Hepatic stellate cell (primary cell): ENCODE results near the gene CA9.
A peak's percentile ranks its signal among the peaks of the same experiment; 100 is the strongest.

Experiments
- DNase-seq: peaks from one replicate; pipeline ENCODE4 v3.0.0; 2011; ENCODE audit warnings: low spot score

Gene CA9

GRCh38 chr9:35717132-35717870 is 43.6 kb downstream of the CA9 start:
- DNase-seq = no peak

GRCh38 chr9:35718721-35719511 is 45.2 kb downstream of the CA9 start:
- no peak for DNase-seq

DNA sequence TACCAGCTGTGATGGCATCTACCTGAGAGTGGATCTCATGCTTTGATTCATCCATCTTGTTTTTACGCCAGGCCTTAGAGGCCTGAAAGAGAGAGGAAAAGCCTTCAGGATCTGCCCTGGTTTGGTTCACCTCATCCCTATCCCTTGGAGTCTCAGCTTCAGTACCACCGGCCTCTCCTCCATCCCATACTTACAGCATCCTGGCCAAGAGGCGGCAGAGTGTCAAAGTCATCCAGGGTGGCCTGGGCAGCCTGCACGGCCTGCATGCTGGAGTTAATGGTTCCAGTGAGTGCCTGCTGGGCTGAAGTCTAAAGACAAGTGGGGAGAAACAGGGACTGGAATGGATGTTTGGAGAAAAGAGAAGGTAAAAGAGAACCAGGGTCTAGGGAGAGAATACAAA is 45.8 kb downstream of the CA9 start:
- no peak for DNase-seq

- DNase-seq = no peak
These were observed 49.7 kb downstream of the CA9 start for GRCh38 chr9:35723426-35723825.

- DNase-seq = no peak
These were observed 50.2 kb downstream of the CA9 start for GRCh38 chr9:35723908-35724307.

GRCh38 chr9:35725362-35725761 is 51.6 kb downstream of the CA9 start:
- no peak for DNase-seq

DNA sequence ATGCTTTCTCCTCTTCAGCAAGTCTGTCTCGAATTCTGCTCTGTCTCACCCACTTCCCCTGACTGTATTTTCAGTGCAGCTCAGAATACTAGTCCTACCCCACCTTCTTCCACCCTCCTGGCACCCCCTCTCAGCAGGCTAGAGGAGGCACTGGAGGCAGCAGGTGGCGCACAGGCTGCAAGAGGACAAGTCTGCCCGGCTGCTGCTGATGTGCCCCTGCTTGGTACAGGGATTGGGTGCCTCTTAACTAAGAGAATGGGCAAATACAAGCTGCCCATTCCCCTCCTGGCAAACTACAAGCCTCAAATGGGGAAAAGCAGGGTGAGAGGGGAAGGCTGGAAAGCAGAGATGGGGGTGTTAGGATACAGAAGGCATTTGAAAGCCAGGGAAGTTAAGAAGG is 53.2 kb downstream of the CA9 start:
- DNase-seq = no peak

DNA sequence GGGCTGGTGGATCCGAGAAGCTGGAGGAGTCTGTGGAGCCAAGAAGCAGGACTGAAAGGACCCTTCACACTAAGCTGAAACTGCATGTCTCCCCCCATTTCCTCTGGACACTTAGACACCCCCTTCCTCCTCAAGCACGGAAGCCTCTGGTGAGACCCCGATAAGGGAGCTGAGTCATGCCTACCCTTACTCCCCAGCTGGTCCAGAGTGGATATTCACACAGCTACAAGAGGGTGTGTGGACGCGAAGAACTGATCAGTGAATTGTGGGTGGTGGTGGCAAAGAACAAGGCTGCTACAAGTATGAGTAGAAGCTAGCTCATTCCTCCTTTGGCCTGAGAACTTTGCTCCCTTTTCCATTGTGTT is 53.9 kb downstream of the CA9 start:
- no peak for DNase-seq

- DNase-seq = peak; percentile 86
These were observed 54.6 kb downstream of the CA9 start for GRCh38 chr9:35728041-35728971.

DNA sequence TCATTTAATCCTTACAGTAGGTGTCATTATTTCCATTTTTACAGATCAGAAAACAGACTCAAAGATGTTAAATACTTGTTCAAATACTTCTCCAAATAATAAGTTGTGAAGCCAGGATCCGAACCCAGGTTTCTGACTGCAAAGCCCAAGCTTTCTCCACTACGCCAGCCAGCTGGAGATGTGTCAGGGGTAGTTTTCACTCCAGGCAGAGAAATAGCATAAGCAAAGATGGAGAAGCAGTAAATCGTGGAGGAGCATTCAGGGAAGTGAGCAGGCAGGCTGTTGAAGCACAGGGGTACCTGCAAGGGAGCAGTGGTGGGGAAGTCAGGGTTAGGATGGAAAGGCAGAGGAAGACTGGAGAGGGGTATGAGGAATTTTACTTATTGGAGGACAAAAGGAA is 55.4 kb downstream of the CA9 start:
- no peak for DNase-seq

GRCh38 chr9:35729700-35730485 is 56.2 kb downstream of the CA9 start:
- DNase-seq = peak; percentile 93

DNA sequence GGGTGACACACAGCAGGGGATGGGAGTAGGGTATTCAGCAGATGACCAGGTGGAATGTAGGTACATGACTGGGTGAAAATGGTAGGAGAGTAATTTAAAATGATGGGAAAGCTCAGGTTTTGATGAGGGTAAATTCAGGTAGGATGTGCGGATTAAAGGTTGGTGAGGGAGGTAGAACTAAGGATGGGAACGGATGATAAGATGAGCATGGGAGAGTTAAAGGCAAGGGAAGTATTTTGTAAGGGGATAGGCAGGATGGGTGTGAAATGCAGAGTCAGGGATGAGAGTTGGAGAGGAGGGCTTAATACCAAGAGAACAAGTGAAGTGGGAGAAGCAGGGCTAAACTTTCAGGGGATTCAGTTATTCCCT is 56.7 kb downstream of the CA9 start:
- DNase-seq = no peak
